Activated CD4-positive, alpha-beta T cell treated with anti-CD3 and anti-CD28 coated beads, Interleukin-2, Interleukin-4, amounts not matched to agents 100 ng/mL and 50 ng/mL, durations not matched to agents 16 hours and 8 hours (primary cell): ENCODE measurements around the gene CCDC183.
"Not testable (repeated sequence)": the region's sequence is repeated elsewhere in the genome, so short reads cannot be mapped to it uniquely, and the experiment has no call there.

Experiments used
- DNase-seq: peaks from one replicate; pipeline ENCODE4 v3.0.0-alpha.2; 2020; ENCODE audit warnings: low spot score

Gene CCDC183

GRCh38 chr9:136839229-136840139 is 43.3 kb downstream of the CCDC183 start:
- no peak for DNase-seq

GRCh38 chr9:136840140-136840876 is 44.2 kb downstream of the CCDC183 start:
- DNase-seq: no peak

- DNase-seq: no peak
Measured at GRCh38 chr9:136840877-136841645, 44.9 kb downstream of the CCDC183 start.

- not testable (repeated sequence) for DNase-seq
Measured at GRCh38 chr9:136841646-136842379, 45.7 kb downstream of the CCDC183 start.

- peak; percentile 79 for DNase-seq
Measured at GRCh38 chr9:136842380-136842948, 46.3 kb downstream of the CCDC183 start, which contains the start of gene AJM1. Gene AJM1, plus strand, starts transcription at chr9:136842478. Its CDS starts 1,937 bp downstream, at chr9:136844415.

GRCh38 chr9:136843159-136843800 is 47.1 kb downstream of the CCDC183 start:
- DNase-seq: not testable (repeated sequence)

- DNase-seq: peak; percentile 59
Measured at GRCh38 chr9:136843801-136844740, 47.9 kb downstream of the CCDC183 start.

GRCh38 chr9:136844761-136845464 is 48.8 kb downstream of the CCDC183 start:
- no peak for DNase-seq

- DNase-seq: no peak
Measured at GRCh38 chr9:136845465-136846260, 49.5 kb downstream of the CCDC183 start.

- DNase-seq: no peak
Measured at GRCh38 chr9:136846376-136847087, 50.4 kb downstream of the CCDC183 start.

- DNase-seq: peak; percentile 42
Measured at GRCh38 chr9:136847088-136847825, 51.1 kb downstream of the CCDC183 start.

GRCh38 chr9:136847826-136848392 is 51.8 kb downstream of the CCDC183 start:
- DNase-seq: peak; percentile 87

- peak; percentile 36 for DNase-seq
Measured at GRCh38 chr9:136848393-136849037, 52.4 kb downstream of the CCDC183 start.

- peak; percentile 99 for DNase-seq
Measured at GRCh38 chr9:136849038-136849959, 53.2 kb downstream of the CCDC183 start, which contains the start of gene PHPT1. Gene PHPT1, plus strand, starts transcription at chr9:136849409. Its CDS starts 22 bp downstream, at chr9:136849431.
